ENCODE measurements around the gene DCAF17.
"Not testable (repeated sequence)": the region's sequence is repeated elsewhere in the genome, so short reads cannot be mapped to it uniquely, and the experiment has no call there.

The DCAF17 gene

DNA sequence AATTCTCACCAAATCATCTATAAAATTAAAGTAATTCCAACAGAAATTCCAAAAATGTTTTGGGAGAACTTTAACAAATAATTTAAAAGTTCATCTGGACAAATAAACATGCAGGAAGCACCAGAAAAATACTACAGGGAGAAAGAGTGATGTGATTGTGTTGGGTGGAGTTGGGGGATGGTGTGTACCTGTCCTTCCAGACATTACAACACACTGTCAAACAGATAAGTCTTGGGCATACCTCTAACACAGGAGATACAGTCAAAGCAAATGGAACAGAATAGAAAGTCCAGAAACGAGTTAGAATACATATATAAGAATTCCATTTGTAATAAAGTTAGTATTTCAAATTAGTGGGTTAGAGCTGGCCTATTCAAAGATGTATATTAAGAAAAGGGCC lies 22.8 kb upstream of the DCAF17 start:
- DNase-seq = no peak

DNA sequence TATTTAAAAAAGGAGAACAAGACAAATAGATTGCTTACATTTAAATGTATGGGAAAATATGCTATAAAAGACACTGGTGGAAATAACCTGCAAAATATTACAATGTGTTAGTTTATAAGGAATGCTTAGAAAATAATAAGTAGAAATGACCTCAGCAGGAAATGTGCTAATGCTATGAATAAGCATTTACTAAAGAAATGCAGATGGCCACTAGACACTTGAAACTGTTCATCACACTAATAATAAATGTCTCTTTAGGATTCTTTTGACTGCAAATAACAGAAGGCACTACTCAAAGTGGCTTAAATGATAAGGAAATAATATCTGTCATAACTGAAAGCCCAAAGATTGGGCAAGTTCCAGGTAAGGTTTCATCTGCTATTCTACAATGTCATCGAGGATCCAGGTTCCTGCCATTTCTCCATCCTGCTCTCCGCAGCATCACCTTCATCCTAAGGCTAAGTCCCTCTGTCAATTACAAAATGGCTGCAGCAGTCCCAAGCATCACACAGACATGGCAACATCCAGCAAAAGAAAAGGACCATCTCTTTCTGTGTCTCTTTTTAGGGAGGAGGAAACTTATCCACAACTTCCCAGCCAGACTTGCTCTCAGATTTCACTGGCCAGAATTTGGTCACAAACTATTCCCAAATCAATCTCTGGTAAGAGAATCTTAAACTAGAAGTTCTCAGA lies 22.1 kb upstream of the DCAF17 start:
- DNase-seq = no peak

DNA sequence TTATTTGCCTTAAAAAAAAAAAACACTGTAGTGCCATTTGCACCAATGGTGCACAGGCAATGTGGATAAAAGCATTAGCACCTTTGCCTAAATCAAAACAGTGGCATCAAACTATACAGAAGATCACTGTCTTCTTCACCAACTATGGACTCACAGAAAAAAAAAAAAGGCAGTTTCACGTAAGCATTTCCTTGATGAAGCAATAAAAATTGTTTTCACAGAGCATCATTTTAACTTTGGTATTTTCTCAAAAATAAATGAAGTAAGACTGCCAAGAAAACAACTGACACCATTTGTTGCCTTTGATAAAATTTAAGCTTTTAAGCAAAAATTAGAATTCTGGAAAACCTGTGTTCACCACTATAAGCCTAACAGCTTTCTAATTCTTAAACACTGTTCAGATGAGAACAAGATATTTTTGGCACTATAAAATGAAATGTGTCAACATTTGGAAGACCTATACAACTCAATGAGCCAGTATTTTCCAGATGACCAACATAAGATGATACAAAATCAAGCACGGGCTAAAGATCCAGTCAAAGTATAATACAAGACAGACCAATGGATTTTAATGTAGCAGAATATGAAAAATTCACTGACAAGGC lies 21.4 kb upstream of the DCAF17 start:
- DNase-seq = no peak

DNA sequence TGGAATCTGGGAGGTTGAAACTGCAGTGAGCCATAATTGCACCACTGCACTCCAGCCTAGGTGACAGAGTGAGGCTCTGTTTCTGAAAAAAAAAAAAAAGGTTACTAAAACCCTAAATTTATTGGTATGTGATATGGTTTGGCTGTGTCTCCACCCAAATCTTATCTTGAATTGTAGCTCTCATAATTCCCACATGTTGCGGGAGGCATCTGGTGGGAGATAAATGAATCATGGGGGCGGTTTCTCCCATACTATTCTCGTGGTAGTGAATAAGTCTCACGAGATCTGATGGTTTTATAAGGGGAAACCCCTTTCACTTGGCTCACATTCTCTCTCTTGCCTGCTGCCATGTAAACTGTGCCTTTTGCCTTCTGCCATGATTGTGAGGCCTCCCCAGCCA lies 19.4 kb upstream of the DCAF17 start:
- DNase-seq = not testable (repeated sequence)

DNA sequence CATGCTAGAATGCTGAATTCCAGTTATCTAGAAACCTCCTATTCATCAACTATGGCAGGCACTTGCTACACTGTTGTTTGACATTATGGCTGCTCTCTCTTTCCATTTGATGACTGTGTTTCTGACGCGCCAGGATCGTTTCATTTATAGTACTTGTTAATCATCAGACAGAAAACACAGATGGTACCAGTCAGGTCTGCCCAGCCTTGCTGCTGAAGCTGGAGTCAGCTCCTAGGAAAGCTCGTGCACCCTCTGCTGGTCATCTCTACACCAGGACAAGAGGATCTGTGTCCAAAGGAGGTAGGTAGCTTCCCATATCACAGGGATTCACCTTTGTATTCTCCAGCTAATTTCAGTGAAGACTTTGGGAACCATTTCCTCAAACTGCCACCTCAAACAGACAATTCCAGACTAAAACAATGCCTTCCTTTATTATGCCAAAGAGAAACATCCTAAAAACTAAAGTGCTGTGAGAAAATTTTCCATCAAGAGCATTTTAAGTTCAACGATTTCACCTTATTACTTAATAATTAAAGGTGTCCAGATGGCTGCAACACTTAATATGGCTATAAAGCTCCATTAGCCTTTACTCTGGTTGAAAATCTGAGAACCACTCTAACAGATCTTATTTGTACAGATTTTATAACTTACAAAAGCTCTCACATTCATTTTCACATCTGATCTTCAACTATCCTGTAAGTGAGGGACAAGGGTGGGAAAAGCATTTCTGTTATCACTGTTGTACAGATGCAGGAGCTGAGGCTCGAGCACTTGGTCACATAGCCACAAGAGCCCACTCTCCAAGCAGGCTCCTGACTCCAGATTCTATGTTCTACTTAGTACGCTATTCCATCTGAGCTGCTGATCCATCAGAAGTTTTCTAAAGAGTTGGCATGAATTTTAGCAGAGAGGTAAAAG lies 17.8 kb upstream of the DCAF17 start:
- peak; percentile 82 for DNase-seq

DNA sequence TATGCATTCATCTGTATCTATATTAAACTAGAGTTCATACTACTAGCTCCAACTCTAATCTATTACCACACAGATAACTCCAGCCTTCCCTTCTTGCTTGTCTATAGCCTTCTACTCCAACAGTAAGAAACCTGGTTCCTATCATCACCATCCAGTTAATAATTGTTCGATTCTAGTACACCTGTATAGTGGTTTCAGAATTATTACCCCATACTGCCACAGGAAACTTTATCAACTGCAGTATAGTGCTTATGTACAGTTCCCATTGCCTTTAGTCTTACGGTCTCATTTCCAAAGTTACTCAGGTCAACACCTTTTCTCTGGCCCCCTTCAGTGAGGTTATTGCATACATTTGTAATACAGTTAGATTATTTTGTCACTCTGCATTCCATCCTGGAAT lies 14.7 kb upstream of the DCAF17 start:
- DNase-seq = no peak

DNA sequence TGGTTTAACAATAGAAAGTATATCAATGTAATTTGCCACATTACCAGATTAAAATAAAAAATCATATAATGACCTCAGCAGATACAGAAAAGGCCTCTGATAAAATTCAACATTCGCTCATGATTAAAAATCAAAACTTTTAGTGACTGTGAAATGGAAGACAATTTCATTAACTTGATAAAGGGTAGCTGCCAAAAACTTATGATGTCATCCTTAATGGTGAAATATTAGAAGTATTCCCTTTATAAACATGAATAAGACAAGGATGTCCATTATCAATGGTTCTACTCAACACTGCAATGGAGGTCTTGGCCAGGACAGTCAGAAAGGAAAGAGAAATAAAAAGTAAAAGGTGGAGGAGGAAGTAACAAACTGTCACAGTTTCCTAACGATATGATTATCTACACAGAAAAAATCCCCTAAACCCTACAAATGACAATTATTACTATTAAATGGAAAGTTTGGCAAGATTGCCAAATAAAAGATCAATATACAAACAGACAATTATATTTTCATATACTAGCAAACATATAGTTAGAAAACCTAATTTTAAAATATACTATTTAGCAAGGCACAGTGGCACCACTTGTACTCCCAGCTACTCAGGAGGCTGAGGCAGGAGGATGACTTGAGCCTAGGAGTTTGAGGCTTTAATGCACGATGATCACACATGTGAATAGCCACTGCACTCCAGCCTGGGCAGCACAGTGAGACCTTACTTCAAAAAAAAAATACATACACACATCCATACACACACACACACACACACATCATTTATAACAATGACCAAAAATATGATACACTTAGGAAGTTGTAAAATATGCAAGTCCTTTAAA lies 13.1 kb upstream of the DCAF17 start:
- DNase-seq = no peak

DNA sequence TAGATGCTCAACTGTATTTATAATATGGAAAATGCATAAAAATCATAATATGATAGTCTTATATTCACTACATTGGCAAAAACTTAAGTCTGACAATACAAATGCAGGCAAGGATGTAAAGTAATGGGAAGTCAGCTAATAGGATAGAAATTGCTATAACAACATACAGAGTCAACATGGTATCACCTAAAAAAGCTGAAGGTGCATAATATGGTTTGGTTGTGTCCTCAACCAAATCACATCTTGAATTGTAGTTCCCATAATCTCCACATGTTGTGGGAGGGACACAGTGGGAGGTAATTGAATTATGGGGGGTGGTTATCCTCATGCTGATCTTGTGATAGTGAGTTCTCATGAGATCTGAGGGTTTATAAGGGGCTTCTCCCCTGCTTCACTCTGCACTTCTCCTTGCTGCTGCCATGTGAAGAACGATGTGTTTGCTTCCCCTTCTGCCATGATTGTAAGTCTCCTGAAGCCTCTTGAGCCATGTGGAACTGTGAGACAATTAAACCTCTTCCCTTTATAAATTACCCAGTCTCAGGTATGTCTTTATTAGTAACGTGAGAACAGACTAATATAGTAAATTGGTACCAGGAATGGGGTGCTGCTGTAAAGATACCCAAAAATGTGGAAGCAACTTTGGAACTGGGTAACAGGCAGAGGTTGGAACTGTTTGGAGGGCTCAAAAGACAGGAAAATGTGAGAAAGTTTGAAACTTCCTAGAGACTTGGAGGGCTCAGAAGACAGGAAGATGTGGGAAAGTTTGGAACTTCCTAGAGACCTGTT lies 11.1 kb upstream of the DCAF17 start:
- not testable (repeated sequence) for DNase-seq

DNA sequence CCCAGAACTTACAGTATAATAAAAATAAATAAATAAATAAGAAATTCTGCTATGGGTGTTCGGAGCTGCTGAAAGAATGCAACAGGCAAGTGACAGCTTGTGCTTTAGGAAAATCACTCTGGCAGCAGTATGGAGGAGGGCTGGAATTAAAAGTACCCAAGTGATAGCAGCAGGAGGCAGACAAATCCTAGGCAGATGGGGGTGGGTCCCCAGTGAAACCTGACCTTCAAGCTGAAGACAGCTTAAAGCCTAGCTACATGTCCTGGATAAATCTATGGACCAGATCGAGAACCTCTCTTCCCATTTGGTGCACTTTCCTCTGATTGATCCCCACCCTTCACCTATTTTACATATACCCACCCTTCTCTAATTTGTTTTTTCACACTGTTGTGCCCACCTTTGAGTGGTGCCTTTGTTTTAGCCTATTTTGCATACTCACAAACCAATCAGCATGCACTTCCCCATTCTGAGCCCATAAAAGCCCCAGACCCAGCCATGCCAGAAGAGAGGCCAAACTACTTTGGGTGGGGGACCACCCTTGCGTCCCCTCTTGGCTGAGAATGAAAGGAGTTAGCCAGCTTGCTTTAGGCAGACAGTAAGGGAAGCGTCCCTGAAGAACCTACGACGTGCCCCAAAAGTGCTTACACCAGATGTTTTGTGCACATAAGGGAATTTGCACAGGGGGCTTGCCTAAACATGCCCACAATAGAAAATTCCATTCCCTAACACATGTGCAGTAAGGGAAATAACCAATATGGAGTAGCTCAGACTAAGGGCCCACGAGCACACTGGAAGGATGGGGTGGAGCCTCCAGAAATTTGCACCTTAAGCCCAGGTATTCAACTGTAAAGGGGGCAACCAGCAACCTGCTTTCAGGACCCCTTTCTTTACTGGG lies 3.3 kb upstream of the DCAF17 start:
- DNase-seq = no peak

DNA sequence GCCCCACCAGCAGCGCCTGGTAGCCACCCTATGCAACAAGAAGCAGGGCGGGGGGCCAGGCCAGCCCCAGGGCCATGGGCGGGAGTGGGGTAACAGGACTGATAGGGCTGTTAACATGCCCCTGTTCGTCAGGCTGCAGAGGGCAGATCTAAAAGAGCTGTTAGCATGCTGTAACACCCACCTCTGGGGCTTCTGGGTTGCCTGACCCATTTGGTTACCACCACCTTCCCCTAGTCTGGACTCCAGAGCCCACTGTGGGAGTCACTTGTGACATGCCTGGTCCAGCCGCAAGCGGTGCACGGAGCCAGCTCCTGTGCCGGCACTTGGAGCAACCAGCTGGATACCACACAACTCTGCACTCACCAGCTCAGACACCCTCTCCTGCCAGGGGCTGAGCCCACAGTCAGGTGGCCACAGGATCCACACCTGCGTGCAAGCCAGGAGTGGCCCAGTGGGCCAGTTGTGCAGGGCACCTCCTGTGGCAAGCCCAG lies 2.3 kb upstream of the DCAF17 start:
- no peak for DNase-seq

DNA sequence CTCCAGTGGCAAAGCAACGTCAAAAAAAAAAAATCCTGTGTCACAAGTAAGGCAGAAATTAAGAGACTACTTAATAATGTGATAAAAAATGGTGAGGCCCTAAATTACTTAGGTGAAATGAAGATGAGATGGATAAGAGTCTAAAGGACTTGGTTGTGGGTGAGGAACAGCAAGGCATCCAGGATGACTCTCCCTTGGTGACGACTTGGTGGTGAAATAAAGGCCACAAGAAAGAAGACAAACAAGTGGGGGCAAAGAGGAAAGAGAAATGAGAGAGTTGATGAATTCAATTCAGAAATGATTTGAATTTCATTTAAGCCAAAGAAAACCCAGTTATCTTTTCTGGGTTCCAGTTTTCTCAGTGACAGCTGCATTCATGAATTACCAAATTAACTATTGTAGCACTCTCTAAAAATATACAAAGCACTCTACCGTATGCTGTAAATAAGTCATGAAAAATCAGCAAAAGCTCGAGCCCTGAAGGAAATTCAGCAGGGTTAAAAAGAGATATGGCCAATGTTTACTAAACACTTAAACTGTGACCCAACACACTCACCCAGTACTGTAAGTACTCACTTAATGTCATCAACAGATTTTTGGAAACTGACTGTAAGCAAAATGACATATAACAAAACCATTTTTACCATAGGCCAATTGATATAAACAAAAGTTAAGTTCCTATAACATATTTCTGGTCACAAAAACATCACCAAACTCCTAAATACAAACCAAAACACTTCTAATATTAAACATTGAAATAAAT lies 1.6 kb upstream of the DCAF17 start:
- no peak for DNase-seq

DNA sequence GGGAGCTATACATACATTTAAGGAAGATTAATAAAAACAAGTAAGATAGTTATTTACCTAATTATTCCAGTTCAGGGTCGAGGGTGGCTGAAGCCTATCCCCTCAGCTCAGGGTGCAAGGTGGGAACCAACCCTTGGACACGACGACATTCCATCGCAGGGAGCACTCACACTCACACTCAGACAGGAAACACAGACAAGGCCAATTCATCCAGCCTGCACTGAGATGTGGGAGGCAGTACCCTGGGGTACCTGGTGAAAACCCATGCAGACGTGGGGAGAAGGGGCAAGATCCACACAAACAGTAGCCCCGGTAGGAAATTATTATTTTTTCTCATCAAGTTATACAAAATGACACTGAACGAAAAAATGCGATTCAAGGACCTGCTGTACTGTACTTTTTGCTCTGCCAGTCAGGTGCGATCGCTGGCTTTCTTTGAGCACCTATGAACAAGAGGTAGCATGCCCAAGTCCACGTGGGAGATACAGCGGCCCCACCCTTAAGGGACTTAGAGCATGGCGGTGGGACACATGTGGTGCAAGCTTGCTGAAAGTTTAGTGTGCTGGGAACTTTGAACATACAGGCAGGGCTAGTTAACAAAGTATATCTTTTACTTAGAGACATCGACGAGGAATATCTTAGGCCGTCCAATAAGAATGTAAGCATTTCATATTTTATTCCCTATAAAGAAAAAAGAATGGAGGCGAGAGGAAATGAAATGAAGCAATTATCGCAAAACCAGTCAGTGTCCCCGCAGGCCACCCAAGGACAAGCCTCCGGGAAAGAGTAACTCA lies 860 bp upstream of the DCAF17 start:
- peak; percentile 8 for DNase-seq

DNA sequence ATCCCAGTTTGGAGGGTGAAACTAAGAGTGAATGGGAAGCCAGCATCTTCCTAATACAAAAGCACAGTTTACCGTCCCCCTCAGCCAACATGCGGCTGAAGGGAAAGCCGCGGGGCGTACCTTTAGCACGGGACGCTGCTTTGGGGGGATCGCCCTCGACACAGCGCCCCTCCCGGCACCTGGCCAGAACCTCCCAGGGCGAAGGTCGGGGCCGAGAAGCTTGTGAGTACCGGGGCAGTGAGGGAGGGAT lies 338 bp upstream of the DCAF17 start, which contains the start of gene METTL8:
TSS of gene METTL8 (minus strand) at position 228 of the 250 bp plus-strand sequence. CDS start 41,805 bp downstream, outside the sequence.
- no peak for DNase-seq

DNA sequence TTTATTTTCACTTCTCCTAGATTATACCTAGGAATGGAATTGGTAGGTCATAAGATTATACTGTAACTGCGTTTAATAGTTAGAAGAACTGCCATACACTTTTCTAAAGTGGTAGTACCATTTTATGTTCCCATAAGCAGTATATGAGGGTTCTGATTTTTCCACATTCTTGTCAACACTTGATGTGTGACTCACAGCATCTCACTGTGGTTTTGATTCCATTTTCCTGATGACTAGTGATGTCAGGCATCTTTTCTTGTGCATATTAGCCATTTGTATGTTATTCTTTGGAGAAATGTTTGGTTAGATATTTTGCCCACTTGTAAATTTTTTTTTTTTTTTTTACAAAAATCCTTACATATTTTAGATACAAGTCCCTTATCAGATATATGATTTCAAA lies 2.3 kb downstream of the DCAF17 start:
- no peak for DNase-seq

DNA sequence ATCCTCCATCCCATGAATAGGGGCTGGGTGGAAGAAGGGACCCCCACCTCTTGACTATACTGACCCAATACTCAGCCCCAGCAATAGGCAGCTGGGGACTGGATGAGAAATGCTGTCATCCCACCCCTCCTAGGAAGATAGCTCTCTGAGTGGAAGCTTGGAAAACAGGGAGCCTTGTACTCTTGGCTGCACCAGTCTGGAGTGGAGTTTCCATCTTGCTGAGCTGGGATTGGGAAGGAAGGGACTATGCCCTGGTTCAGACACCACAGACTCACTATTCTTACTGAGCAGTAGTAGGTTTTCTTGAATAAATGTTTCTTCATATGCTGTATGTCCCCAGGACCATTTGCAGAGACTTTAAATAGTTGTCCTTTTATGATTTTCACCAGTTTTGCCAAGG lies 7.4 kb downstream of the DCAF17 start:
- DNase-seq = no peak

DNA sequence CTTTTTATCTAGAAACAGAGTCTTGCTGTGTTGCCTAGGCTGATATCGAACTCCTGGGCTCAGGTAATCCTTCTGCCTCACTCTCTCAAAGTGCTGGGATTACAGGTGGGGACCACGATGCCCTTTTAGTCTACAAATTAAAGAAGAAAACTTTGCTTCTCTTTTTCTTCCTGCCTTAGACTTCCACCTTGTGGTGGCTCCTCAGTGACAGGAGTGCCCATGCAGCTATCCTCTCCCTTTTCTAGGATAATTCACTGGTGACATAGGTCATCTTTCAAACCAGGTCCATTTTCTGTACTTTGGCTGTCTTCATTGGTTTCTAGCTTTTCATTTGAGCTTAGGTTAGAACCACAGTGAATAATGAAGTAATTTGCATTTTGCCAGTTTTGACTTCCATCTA lies 13.6 kb downstream of the DCAF17 start:
- no peak for DNase-seq

DNA sequence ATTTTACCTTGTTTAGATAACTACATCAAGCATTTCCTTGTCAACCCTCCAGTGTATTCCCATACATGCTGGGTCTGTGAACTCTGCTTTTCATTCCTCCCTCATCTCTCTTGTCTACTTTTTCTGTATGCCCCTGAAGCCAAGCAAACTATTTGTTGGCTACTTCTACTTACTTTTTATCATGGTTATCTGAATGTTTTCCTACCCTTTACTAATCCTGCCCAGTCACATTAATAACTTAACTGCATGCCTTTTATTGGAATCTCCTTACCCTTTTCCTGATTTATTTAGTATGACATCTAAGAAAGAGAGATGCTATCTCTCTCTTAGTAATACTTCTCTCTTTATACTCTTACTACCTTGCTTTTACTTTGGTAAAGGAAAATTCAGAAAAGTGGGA lies 17.0 kb downstream of the DCAF17 start:
- DNase-seq = no peak

DNA sequence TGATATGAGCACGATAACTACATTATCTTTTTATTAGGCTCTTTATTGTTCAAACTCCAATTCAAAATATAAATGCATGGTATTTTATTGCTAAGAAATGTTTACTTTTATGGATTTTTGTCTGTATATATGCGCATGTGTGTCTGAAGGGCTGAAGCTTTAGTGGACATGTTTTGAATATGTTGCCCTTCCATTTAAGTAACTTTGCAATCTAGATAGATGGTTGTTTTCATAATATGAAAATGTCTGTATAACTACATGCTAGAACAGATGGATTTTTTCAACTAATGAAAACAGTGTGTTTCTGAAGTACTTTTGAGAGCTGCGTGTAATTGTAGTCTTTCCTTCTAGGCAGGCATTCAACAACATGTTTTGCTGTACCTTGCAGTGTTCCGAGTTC lies 18.7 kb downstream of the DCAF17 start:
- DNase-seq = no peak

DNA sequence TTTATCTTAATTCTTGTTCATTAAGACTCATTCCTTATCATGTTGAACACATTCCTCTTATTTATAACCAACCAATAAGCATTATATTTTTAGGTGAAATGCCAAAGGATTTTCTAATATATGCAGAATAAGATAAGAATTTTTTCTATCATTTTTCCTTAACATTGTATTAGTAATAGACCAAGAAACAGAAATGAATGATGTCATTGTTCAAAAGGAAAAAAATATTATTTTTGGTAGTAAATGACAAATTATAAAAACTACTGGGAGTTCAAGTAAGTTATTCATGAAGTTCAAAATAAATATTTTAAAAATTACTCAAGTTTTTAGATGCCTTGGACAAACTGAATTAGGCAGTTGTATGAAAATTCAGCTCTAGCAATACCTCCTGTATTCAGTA lies 25.5 kb downstream of the DCAF17 start:
- no peak for DNase-seq

Data from midbrain (tissue), 1 donor.